Peyer's patch (tissue), 4 donors: Measurements from ENCODE around the gene PDHX. TPM values are rescaled to one million over a fixed set of nuclear protein-coding genes. Genes with fewer than 3 reads are reported as not detected.
"Not testable (repeated sequence)": the region's sequence is repeated elsewhere in the genome, so short reads cannot be mapped to it uniquely, and the experiment has no call there.

Experiments
- DNase-seq, 3 donors: peaks; one replicate each; pipeline ENCODE4 v3.0.0-alpha.2; 2017 to 2019
- H3K27ac ChIP-seq, 4 donors: fragments of 200-600 bp; sonication (generic); one replicate each; pipeline ENCODE4 v1.5.1; 2016 to 2019
- H3K27me3 ChIP-seq, 2 donors: fragments of 200-600 bp; sonication (generic); one replicate each; pipeline ENCODE4 v1.5.1; 2019
- H3K36me3 ChIP-seq, 3 donors: fragments of 200-600 bp; sonication (generic); one replicate each; pipeline ENCODE4 v1.5.1; 2016 to 2019
- H3K4me1 ChIP-seq, 4 donors: fragments of 200-600 bp; sonication (generic); one replicate each; pipeline ENCODE4 v1.5.1; 2016 to 2019
- H3K4me3 ChIP-seq, 4 donors: fragments of 200-600 bp; sonication (generic); 1 replicate in 3 of 4; 2 replicates in 1 of 4; pipeline ENCODE4 v1.5.1; 2016 to 2019; ENCODE audit warnings: mild to moderate bottlenecking in 1 of 4
- H3K9me3 ChIP-seq, 4 donors: fragments of 200-600 bp; sonication (generic); one replicate each; pipeline ENCODE4 v1.5.1; 2016 to 2019; ENCODE audit warnings: mild to moderate bottlenecking in 1 of 4
- POLR2A ChIP-seq, 2 donors: fragments of 450-650 bp; IDR thresholded peaks; one replicate each; pipeline ENCODE4 v1.5.1; 2017; ENCODE audit warnings: antibody characterized with exemption in 2 of 2, mild to moderate bottlenecking in 2 of 2, moderate library complexity in 2 of 2
- total RNA-seq, 4 donors: library from RNA; depleted of rRNA; stranded (reverse); fragments of >200 nt; gene quantifications; one replicate each; pipeline ENCODE4 v1.1.0, GENCODE V29; 2016
- TF ChIP-seq, protein P1 (sequence below), 6 experiments: fragments of 450-650 bp in 4 of 6; fragments of 200-600 bp in 2 of 6; sonication (generic) in 1 of 6; IDR thresholded peaks; one replicate each; pipeline ENCODE4 v1.5.1; 2017 to 2019; ENCODE audit warnings: antibody characterized with exemption in 6 of 6, mild to moderate bottlenecking in 3 of 6, moderate library complexity in 1 of 6

The PDHX gene
- total RNA-seq, 4 donors from 2014 or later, result 15.4 to 87.5 (median 22.4) TPM

- Histone ChIP-seq H3K27me3 (no peaks in the 10 kb centered on the region), H3K4me1 (no peaks in the 10 kb centered on the region), H3K27ac (no peak overlapping the region), H3K9me3 (peaks cover 0 to 4% (median 2%) of the 10 kb centered on the region in 4 donors), H3K36me3 (no peaks in the 10 kb centered on the region), H3K4me3 (no peak overlapping the region)
- no peak for DNase-seq
- no peak for TF ChIP-seq POLR2A (IDR thresholded peaks at IDR 0.05)
- TF ChIP-seq, protein P1, sequence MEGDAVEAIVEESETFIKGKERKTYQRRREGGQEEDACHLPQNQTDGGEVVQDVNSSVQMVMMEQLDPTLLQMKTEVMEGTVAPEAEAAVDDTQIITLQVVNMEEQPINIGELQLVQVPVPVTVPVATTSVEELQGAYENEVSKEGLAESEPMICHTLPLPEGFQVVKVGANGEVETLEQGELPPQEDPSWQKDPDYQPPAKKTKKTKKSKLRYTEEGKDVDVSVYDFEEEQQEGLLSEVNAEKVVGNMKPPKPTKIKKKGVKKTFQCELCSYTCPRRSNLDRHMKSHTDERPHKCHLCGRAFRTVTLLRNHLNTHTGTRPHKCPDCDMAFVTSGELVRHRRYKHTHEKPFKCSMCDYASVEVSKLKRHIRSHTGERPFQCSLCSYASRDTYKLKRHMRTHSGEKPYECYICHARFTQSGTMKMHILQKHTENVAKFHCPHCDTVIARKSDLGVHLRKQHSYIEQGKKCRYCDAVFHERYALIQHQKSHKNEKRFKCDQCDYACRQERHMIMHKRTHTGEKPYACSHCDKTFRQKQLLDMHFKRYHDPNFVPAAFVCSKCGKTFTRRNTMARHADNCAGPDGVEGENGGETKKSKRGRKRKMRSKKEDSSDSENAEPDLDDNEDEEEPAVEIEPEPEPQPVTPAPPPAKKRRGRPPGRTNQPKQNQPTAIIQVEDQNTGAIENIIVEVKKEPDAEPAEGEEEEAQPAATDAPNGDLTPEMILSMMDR (IDR thresholded peaks at IDR 0.05), result no peak
Observed at GRCh38 chr11:34893416-34893815, 23.0 kb upstream of the PDHX start.

- H3K4me3 ChIP-seq, DNase-seq, H3K36me3 ChIP-seq, H3K4me1 ChIP-seq, H3K27ac ChIP-seq, H3K27me3 ChIP-seq: not testable (repeated sequence)
- H3K9me3 ChIP-seq, result peaks cover 0 to 31% (median 18%) of the 10 kb centered on the region in 4 donors
Observed at GRCh38 chr11:34896191-34896590, 20.2 kb upstream of the PDHX start.

DNA sequence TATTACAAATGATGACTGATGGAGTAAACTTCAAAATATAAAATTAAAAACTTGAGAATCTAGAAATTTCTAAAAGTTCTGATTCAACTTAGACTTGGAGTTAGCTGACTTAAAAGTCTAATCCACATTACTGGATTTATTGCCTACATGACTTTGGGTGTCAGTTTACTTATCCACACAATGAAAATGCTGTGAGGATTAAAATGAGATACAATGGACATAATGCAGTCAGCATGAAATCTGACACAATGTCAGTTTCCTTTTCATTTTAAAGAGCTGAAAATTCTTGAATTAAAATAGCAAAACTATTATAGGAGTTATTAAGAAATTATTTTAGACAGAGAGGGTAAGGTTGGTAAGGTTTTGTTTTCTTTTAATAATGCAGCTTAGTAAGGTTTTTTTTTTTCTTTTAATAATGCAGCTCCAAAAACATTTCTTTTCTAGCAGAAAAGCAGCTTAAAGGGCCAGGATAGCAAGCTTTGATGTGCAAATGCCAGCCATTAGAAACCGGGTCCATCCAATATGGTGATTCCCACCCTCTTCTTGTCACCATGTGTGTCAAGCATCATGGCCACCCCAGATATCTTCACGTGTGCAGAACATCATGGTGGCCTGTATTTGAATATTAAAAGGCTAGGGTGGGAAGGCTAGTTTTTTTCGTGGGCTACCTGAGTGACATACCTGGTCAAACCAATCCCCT, 19.1 kb upstream of the PDHX start:
- peaks cover 0 to 40% (median 18%) of the 10 kb centered on the region in 4 donors for H3K9me3 ChIP-seq

DNA sequence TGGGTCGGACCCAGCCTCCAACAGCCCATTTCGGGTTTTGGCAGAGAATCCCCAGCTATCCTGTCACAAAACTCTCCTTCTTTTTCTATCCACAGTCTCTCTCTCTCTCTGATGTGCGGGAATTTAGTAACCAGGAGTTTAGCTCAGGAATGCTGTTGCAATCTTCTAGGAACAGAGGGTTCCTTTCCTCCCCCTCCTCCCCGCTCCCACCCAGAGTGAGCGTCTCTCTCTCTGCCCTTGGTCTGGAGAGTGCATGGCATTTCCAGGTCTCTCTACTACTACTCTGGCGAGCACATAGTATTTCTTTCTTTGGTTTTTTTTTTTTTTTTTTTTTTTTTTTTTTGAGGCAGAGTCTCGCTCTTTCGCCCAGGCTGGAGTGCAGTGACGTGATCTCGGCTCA, 17.9 kb upstream of the PDHX start:
- no peaks in the 10 kb centered on the region for H3K27me3 ChIP-seq

More for the DNA sequence above, 19.1 kb upstream of the PDHX start:
- no peak for DNase-seq
- Histone ChIP-seq H3K27me3 (no peaks in the 10 kb centered on the region), H3K36me3 (peaks cover 0 to 4% (median 0%) of the 10 kb centered on the region in 3 donors), H3K4me1 (no peaks in the 10 kb centered on the region), H3K27ac (no peak overlapping the region), H3K4me3 (no peak overlapping the region)
- TF ChIP-seq POLR2A (IDR thresholded peaks at IDR 0.05), result no peak
- TF ChIP-seq, protein P1 (IDR thresholded peaks at IDR 0.05), result no peak

GRCh38 chr11:34899633-34900016, 16.8 kb upstream of the PDHX start:
- Histone ChIP-seq H3K27ac (no peak overlapping the region), H3K4me1 (no peaks in the 10 kb centered on the region), H3K36me3 (peaks cover 0 to 4% (median 0%) of the 10 kb centered on the region in 3 donors), H3K9me3 (peaks cover 0 to 40% (median 18%) of the 10 kb centered on the region in 4 donors), H3K27me3 (no peaks in the 10 kb centered on the region), H3K4me3 (no peak overlapping the region)
- DNase-seq, result no peak
- no peak for TF ChIP-seq POLR2A (IDR thresholded peaks at IDR 0.05)
- TF ChIP-seq, protein P1 (IDR thresholded peaks at IDR 0.05), result no peak

More for the DNA sequence above, 17.9 kb upstream of the PDHX start:
- Histone ChIP-seq H3K4me1 (no peaks in the 10 kb centered on the region), H3K27ac (no peak overlapping the region), H3K9me3 (peaks cover 0 to 40% (median 18%) of the 10 kb centered on the region in 4 donors), H3K36me3 (peaks cover 0 to 4% (median 0%) of the 10 kb centered on the region in 3 donors), H3K4me3 (no peak overlapping the region)
- DNase-seq, result no peak
- TF ChIP-seq, protein P1 (IDR thresholded peaks at IDR 0.05), result no peak
- no peak for TF ChIP-seq POLR2A (IDR thresholded peaks at IDR 0.05)

DNA sequence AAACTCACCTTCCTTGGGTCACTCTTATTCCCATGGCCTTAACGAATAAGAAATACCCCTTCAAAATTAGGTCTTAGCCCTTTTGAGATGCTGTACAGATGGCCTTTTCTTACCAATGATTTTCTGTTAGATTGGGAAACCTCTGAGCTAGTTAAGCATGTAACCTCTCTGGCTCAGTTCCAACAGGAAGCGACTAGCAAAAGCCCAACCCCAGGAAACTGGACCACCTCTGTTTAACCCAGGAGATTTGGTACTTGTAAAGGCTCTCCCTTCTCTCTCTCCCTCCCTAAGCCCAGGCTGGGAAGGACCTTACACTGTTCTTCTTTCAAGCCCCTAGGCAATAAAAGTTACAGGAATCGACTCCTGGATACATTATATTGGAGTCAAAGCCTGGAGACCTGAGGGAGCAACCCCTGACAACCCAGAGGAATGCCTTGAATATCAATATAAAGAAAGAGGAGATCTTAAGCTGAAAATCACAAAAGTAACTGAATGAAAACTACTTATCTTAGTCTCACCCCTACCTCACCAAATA, 11.9 kb upstream of the PDHX start:
- peaks cover 0 to 26% (median 10%) of the 10 kb centered on the region in 4 donors for H3K9me3 ChIP-seq
- no peak for DNase-seq
- H3K4me1 ChIP-seq, result no peaks in the 10 kb centered on the region
- no peak overlapping the region for H3K4me3 ChIP-seq
- TF ChIP-seq, protein P1 (IDR thresholded peaks at IDR 0.05), result no peak
- no peak for TF ChIP-seq POLR2A (IDR thresholded peaks at IDR 0.05)
- no peaks in the 10 kb centered on the region for H3K27me3 ChIP-seq
- no peak overlapping the region for H3K27ac ChIP-seq
- H3K36me3 ChIP-seq, result peaks cover 0 to 4% (median 0%) of the 10 kb centered on the region in 3 donors
